Peyer's patch (tissue), 4 donors: Measurements from ENCODE around the gene CWC25. TPM values are rescaled to one million over a fixed set of nuclear protein-coding genes. Genes with fewer than 3 reads are reported as not detected.

Experiments used
- DNase-seq, 3 donors: peaks; one replicate each; pipeline ENCODE4 v3.0.0-alpha.2; 2017 to 2019
- H3K27ac ChIP-seq, 4 donors: fragments of 200-600 bp; sonication (generic); one replicate each; pipeline ENCODE4 v1.5.1; 2016 to 2019
- H3K27me3 ChIP-seq, 2 donors: fragments of 200-600 bp; sonication (generic); one replicate each; pipeline ENCODE4 v1.5.1; 2019
- H3K36me3 ChIP-seq, 3 donors: fragments of 200-600 bp; sonication (generic); one replicate each; pipeline ENCODE4 v1.5.1; 2016 to 2019
- H3K4me1 ChIP-seq, 4 donors: fragments of 200-600 bp; sonication (generic); one replicate each; pipeline ENCODE4 v1.5.1; 2016 to 2019
- H3K4me3 ChIP-seq, 4 donors: fragments of 200-600 bp; sonication (generic); 1 replicate in 3 of 4; 2 replicates in 1 of 4; pipeline ENCODE4 v1.5.1; 2016 to 2019; ENCODE audit warnings: mild to moderate bottlenecking in 1 of 4
- H3K9me3 ChIP-seq, 4 donors: fragments of 200-600 bp; sonication (generic); one replicate each; pipeline ENCODE4 v1.5.1; 2016 to 2019; ENCODE audit warnings: mild to moderate bottlenecking in 1 of 4
- CTCF ChIP-seq, 6 experiments: fragments of 450-650 bp in 4 of 6; fragments of 200-600 bp in 2 of 6; sonication (generic) in 1 of 6; IDR thresholded peaks; one replicate each; pipeline ENCODE4 v1.5.1; 2017 to 2019; ENCODE audit warnings: antibody characterized with exemption in 6 of 6, mild to moderate bottlenecking in 3 of 6, moderate library complexity in 1 of 6
- POLR2A ChIP-seq, 2 donors: fragments of 450-650 bp; IDR thresholded peaks; one replicate each; pipeline ENCODE4 v1.5.1; 2017; ENCODE audit warnings: antibody characterized with exemption in 2 of 2, mild to moderate bottlenecking in 2 of 2, moderate library complexity in 2 of 2
- total RNA-seq, 4 donors: library from RNA; depleted of rRNA; stranded (reverse); fragments of >200 nt; gene quantifications; one replicate each; pipeline ENCODE4 v1.1.0, GENCODE V29; 2016

The CWC25 gene
- total RNA-seq, 4 donors from 2014 or later: 49.4 to 106 (median 56.5) TPM

GRCh38 chr17:38768417-38768816, 56.7 kb downstream of the CWC25 start:
- Histone ChIP-seq H3K4me1 (no peaks in the 10 kb centered on the region), H3K27me3 (no peaks in the 10 kb centered on the region), H3K9me3 (no peaks in the 10 kb centered on the region), H3K27ac (no peak overlapping the region), H3K4me3 (no peak overlapping the region), H3K36me3 (peaks cover 0 to 91% (median 0%) of the 10 kb centered on the region in 3 donors)
- DNase-seq: no peak
- TF ChIP-seq CTCF (IDR thresholded peaks at IDR 0.05) (no peak), POLR2A (IDR thresholded peaks at IDR 0.05) (no peak)

GRCh38 chr17:38766341-38766740, 58.8 kb downstream of the CWC25 start:
- H3K36me3 ChIP-seq: peaks cover 0 to 90% (median 0%) of the 10 kb centered on the region in 3 donors
- H3K27me3 ChIP-seq: no peaks in the 10 kb centered on the region
- H3K4me1 ChIP-seq: no peaks in the 10 kb centered on the region
- H3K27ac ChIP-seq: no peak overlapping the region
- TF ChIP-seq POLR2A (IDR thresholded peaks at IDR 0.05) (no peak), CTCF (IDR thresholded peaks at IDR 0.05) (no peak)
- H3K9me3 ChIP-seq: no peaks in the 10 kb centered on the region
- H3K4me3 ChIP-seq: no peak overlapping the region
- no peak for DNase-seq

GRCh38 chr17:38762231-38762630, 62.9 kb downstream of the CWC25 start:
- Histone ChIP-seq H3K4me3 (no peak overlapping the region), H3K9me3 (no peaks in the 10 kb centered on the region), H3K36me3 (peaks cover 3 to 97% (median 10%) of the 10 kb centered on the region in 3 donors), H3K4me1 (no peaks in the 10 kb centered on the region), H3K27me3 (no peaks in the 10 kb centered on the region), H3K27ac (no peak overlapping the region)
- no peak for DNase-seq
- TF ChIP-seq CTCF (IDR thresholded peaks at IDR 0.05) (no peak), POLR2A (IDR thresholded peaks at IDR 0.05) (no peak)

- TF ChIP-seq CTCF (IDR thresholded peaks at IDR 0.05): peak in 2 of 6 experiments; percentile 26 to 27
- no peak for TF ChIP-seq POLR2A (IDR thresholded peaks at IDR 0.05)
- Histone ChIP-seq H3K4me3 (no peak overlapping the region), H3K4me1 (no peaks in the 10 kb centered on the region), H3K36me3 (peaks cover 3 to 95% (median 10%) of the 10 kb centered on the region in 3 donors), H3K9me3 (no peaks in the 10 kb centered on the region), H3K27me3 (no peaks in the 10 kb centered on the region), H3K27ac (no peak overlapping the region)
- no peak for DNase-seq
Measured at GRCh38 chr17:38761612-38762011, 63.5 kb downstream of the CWC25 start.

GRCh38 chr17:38753071-38753506, 72.0 kb downstream of the CWC25 start:
- peaks cover 0 to 30% (median 3%) of the 10 kb centered on the region in 3 donors for H3K36me3 ChIP-seq
- no peak for DNase-seq
- H3K27me3 ChIP-seq: no peaks in the 10 kb centered on the region
- peak overlapping the region; percentile 82 to 92 (median 88) for H3K27ac ChIP-seq
- TF ChIP-seq POLR2A (IDR thresholded peaks at IDR 0.05) (no peak), CTCF (IDR thresholded peaks at IDR 0.05) (no peak)
- H3K4me1 ChIP-seq: peaks cover 0 to 37% (median 22%) of the 10 kb centered on the region in 4 donors
- no peaks in the 10 kb centered on the region for H3K9me3 ChIP-seq
- H3K4me3 ChIP-seq: peak overlapping the region; percentile 72 to 99 (median 86)
